ENCODE results near the gene RILPL1. TPM values are rescaled to one million over a fixed set of nuclear protein-coding genes. Genes with fewer than 3 reads are reported as not detected.
"Not testable (repeated sequence)": the region's sequence is repeated elsewhere in the genome, so short reads cannot be mapped to it uniquely, and the experiment has no call there.

Gene RILPL1
- total RNA-seq, 1 donor from 2014 or later: 7.9 TPM

DNA sequence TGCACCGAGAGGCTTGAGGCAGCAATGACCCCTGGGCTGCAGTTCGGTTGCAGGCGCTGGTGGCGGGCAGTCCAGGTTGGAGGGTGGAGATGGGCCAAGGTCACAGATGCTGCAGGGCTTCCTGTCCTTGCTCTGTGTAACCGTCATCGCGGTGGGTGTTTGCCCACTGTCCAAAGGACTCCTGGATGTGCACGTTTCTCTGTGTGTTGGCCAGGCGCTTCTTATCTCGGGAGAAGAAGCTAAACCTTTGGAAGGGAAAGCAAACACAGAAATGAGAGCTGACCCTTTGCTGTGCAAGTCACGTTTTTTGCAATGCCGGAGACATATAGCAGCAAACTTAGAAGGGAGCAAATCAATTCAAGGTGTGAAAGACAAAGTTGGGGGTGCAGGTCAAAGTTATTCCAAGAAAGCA, 61.1 kb downstream of the RILPL1 start:
- TF ChIP-seq CTCF (IDR thresholded peaks at IDR 0.05; ENCODE audit: insufficient read depth, low read length, severe bottlenecking): no peak
- H3K4me3 ChIP-seq (ENCODE audit: low read depth, low read length): no peak overlapping the region
- H3K27me3 ChIP-seq (ENCODE audit: control insufficient read depth, insufficient read depth, low read length): no peaks in the 10 kb centered on the region
- peaks cover 7% of the 10 kb centered on the region for H3K36me3 ChIP-seq (ENCODE audit: control insufficient read depth, insufficient read depth, low read length)
- FAIRE-seq: no peak
- DNase-seq (ENCODE audit: low read depth): no peak

- Histone ChIP-seq H3K4me3 (ENCODE audit: low read depth, low read length) (no peak overlapping the region), H3K27me3 (ENCODE audit: control insufficient read depth, insufficient read depth, low read length) (no peaks in the 10 kb centered on the region), H3K36me3 (ENCODE audit: control insufficient read depth, insufficient read depth, low read length) (peaks cover 5% of the 10 kb centered on the region)
- no peak for TF ChIP-seq CTCF (IDR thresholded peaks at IDR 0.05; ENCODE audit: insufficient read depth, low read length, severe bottlenecking)
- no peak for FAIRE-seq
- peak; percentile 38 for DNase-seq (ENCODE audit: low read depth)
These were observed 62.0 kb downstream of the RILPL1 start for GRCh38 chr12:123471374-123472068.

DNA sequence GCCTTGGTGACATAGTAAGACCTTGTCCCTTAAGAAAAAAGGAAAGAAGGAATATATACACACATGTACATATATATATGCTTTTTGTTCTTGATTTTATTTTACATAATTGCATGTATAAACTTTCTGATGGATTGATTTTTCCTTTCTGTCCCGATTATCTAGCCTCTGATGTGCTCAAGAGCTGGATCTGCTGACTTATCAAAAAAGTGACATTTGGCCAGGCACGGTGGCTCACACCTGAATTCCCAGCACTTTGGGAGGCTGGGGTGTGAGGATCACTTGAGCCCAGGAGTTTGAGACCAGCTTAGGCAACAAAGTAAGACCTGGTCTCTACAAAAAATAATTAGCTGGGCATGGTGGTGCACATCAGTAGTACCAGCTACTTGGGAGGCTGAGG, 63.5 kb downstream of the RILPL1 start:
- H3K27me3 ChIP-seq (ENCODE audit: control insufficient read depth, insufficient read depth, low read length): no peaks in the 10 kb centered on the region
- TF ChIP-seq CTCF (IDR thresholded peaks at IDR 0.05; ENCODE audit: insufficient read depth, low read length, severe bottlenecking): no peak
- FAIRE-seq (no peak), DNase-seq (ENCODE audit: low read depth) (no peak)
- H3K4me3 ChIP-seq (ENCODE audit: low read depth, low read length): no peak overlapping the region
- peaks cover 10% of the 10 kb centered on the region for H3K36me3 ChIP-seq (ENCODE audit: control insufficient read depth, insufficient read depth, low read length)

DNA sequence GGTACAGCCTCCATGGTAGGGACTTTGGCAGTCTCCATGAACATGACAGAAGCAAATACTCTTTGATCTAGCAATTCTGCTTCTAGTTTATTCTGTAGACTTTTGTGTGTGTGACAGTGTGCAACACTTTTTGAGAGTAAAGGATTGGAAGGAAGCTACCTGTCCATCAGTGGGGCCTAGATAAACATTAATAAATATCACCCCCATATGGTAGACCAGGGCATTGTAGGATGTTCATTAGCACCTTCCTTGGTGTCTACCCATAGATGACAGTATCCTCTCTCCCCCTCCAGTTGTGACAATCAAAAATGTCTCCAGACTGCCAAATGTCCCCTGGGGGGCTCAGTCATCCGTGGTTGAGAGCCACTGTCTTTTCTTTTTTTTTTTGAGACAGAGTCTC, 64.7 kb downstream of the RILPL1 start:
- Histone ChIP-seq H3K27me3 (ENCODE audit: control insufficient read depth, insufficient read depth, low read length) (no peaks in the 10 kb centered on the region), H3K4me3 (ENCODE audit: low read depth, low read length) (no peak overlapping the region), H3K36me3 (ENCODE audit: control insufficient read depth, insufficient read depth, low read length) (peaks cover 10% of the 10 kb centered on the region)
- no peak for FAIRE-seq
- no peak for TF ChIP-seq CTCF (IDR thresholded peaks at IDR 0.05; ENCODE audit: insufficient read depth, low read length, severe bottlenecking)
- no peak for DNase-seq (ENCODE audit: low read depth)

- no peak for TF ChIP-seq CTCF (IDR thresholded peaks at IDR 0.05; ENCODE audit: insufficient read depth, low read length, severe bottlenecking)
- peaks cover 7% of the 10 kb centered on the region for H3K36me3 ChIP-seq (ENCODE audit: control insufficient read depth, insufficient read depth, low read length)
- FAIRE-seq: no peak
These were observed 68.4 kb downstream of the RILPL1 start for GRCh38 chr12:123465084-123465483.

GRCh38 chr12:123463174-123463573, 70.3 kb downstream of the RILPL1 start:
- not testable (repeated sequence) for DNase-seq (ENCODE audit: low read depth); FAIRE-seq; H3K27me3 ChIP-seq (ENCODE audit: control insufficient read depth, insufficient read depth, low read length); H3K4me3 ChIP-seq (ENCODE audit: low read depth, low read length); H3K36me3 ChIP-seq (ENCODE audit: control insufficient read depth, insufficient read depth, low read length)

More at GRCh38 chr12:123465084-123465483, 68.4 kb downstream of the RILPL1 start:
- H3K4me3 ChIP-seq (ENCODE audit: low read depth, low read length): no peak overlapping the region
- DNase-seq (ENCODE audit: low read depth): no peak
- no peaks in the 10 kb centered on the region for H3K27me3 ChIP-seq (ENCODE audit: control insufficient read depth, insufficient read depth, low read length)
